HG02678 (cell line): Measurements from ENCODE around the gene BOD1L1.

Source experiments
- ATAC-seq: cut with Tn5 transposase; IDR thresholded peaks from one replicate; pipeline ENCODE4 v1.9.1; 2021; ENCODE audit warnings: mild to moderate bottlenecking, moderate library complexity; ENCODE audit not compliant: unreplicated experiment

BOD1L1 gene

DNA sequence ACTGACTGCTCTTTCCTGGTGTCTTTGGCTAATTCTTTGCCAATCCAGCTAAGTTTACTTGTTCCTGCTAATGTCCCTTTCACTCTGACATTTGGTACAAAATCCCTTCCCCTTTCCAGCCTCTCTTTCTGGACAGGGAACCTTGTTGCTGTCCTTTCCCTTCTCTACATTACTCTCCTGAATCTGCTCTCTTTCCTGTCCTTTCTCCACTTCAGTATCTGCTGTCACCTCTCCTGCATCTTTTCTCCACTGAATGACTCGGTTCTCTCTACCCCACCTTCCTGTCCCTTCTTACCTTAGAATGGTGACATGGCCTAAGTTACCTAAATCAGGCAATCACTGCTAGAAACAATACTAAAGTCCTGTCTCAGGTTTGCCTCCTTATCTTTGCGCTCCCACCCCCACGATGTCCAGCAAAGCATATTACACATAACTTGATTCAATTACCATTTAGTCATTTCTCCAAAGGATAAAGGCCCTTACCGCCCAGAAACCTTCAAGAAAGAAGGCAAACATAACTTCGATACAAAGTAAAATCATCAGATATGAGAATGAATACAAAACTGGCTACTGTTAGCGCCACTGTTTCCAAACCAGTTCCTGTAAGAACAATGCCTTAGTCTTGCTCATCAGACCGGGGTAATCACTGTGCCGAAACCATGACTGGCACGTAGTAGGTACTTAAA lies 890 bp downstream of the BOD1L1 start:
- ATAC-seq = no peak

DNA sequence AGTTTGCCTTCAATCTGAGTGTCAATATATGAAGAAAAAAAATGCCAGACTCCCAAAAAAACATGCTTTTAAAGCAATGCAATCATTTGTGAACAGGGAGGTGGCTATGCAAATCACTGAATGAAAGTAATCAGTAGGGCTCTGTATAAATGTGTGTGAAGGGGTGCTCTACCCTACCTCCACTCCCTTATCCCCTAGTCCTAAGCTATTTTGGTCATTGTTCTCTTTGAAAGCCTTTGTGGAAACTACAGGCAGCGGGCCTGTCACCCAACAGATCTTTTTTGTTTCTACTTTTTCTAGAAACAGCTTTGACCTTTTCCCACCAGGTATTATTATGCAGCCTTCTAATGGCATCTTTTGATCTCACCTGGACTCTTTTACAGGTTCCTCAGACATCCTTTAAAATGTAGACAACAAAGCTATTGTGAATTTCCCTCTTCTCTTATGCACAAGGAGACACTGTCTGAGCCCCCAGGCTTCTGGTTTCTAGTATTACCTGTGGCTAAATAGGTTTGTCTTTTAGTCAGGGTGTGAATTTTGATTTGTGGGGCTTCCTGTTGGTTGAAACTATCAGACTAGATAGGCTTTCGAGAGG lies 9.2 kb downstream of the BOD1L1 start:
- no peak for ATAC-seq

DNA sequence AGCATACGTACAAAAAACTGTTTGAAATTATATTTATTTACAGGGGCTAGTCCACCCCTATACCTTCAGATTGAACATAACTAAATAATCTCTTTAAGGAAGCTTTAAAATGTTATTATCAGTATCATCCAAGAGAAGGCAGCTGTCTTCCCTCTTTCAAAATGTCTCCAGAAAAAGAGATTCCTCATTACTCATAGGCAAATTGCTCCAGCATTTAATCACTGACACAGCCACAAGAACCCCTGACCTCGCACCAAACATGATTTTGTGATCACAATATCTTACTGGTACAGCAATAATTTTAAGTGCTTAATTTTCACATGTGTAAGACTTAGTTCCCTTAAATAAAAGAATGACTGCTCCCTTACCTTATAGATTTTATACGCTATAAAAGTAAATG lies 9.7 kb downstream of the BOD1L1 start:
- ATAC-seq = no peak

DNA sequence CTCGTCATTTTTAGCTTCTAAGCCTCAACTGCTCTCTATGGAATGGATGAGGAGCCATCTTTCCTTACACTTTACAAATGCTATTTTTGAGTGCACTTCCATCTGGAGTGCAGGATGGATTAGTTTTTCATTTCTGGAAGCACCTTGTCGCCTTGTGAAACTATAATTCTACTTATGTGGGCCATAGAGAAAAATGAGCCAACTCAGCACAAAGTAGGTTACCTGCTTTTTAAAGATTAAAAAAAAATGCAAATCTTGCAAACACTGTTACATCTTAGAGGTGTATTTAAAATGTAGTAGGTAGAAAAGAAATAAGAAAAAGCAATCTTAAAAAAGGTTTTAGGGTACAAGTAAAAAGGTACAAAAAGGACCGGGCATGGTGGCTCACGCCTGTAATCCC lies 10.9 kb downstream of the BOD1L1 start:
- ATAC-seq = no peak

GRCh38 chr4:13615161-13615560 lies 12.4 kb downstream of the BOD1L1 start:
- peak; percentile 56 for ATAC-seq

GRCh38 chr4:13612569-13612968 lies 15.0 kb downstream of the BOD1L1 start:
- no peak for ATAC-seq

- peak; percentile 96 for ATAC-seq
Observed at GRCh38 chr4:13611283-13611842, 16.2 kb downstream of the BOD1L1 start.

GRCh38 chr4:13605330-13605729 lies 22.2 kb downstream of the BOD1L1 start:
- no peak for ATAC-seq

- ATAC-seq = no peak
Observed at GRCh38 chr4:13601848-13602247, 25.7 kb downstream of the BOD1L1 start.

DNA sequence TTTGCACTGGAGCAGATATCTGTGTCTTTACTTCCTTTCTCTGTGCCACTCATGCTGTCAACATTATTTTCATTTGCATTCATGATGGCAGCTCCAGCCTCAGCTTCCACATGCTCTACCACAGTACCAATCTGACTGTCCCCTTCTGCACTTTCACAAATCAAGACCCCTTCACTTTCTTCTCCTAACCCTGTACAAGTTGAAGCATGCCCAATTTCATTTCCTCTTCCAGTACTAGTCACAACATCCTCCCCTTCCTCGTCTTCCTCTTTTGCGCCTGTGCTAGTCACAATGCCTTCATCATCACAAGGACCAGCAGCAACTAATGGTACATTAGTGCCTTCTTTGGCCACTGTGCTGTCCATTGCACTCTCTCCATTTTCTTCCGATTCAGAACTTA lies 26.5 kb downstream of the BOD1L1 start:
- ATAC-seq = peak; percentile 61

DNA sequence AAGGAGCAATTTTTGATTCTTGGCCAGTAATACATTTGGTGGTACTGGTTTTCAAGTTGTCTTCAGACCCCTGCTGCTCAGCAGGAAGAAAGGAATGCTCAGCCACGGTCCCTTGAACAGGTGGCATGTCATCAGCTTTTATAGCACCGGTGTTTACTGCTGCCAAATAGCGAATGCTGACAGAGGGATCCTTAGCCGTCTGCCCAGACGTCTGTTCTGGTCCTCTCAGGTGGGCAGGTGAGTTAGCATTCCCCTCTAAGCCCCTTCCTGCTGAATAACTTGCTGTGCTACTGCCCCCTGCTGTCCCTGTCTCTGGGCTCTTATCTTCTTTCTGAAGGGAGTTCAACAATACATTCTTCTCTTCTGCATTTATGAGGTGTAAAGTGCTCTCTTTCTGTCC lies 28.4 kb downstream of the BOD1L1 start:
- ATAC-seq = no peak

DNA sequence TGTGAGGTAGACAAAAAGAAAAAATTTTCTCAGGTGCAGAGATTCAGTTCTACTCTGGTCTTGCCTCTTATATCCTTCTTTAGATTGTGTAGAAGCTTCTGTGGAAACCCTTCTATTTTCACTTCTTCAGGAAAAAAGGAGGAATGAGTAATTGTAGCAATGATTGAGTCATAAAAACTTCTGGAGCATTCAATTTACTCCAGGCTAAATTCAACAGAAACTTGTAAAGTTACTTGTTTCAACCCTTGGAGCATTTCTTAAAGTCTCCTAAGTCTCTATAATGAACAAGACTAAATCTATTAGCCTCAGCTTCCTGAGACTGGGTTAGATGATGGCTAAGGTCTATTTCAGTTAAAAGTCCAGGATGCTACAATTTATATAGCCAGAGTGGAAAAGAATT lies 29.9 kb downstream of the BOD1L1 start:
- ATAC-seq = no peak

DNA sequence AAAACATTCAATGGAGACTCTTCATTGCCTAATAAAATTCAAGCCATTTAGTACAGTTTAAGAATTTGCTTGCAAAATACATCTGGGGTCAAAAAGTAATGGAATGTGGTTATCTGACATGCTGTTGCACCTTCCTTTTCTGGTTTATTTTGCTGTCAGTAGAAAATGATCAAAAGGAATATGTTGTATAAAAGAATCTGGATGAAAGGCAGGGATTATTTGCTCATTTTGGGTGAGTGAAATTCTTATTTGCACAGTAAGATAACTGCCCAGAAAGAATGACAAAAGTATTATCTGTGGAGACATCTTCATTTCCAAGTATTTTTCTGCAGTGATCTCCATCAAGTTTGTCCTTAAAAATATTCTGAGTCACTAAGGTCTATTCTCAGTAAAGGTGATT lies 30.4 kb downstream of the BOD1L1 start:
- no peak for ATAC-seq

DNA sequence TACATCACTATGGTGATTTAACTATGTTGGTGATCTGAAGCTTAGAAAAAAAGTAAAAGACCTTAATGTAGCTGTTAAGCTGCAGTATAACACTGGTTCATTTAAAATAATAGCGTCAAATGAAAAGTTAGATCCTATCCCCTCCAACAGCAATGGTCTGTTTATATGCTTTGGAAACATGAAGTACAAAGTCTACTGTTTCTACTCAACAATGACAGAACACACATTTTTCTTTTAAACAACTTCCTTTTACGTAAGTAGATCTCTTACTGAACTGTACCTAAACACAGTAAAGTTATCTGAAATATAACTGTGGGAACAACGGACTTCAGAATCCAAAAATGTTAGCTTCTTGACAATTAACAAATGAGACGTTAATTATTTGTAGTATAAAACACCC lies 35.3 kb downstream of the BOD1L1 start:
- ATAC-seq = no peak

GRCh38 chr4:13590766-13591165 lies 36.8 kb downstream of the BOD1L1 start:
- ATAC-seq = no peak

- ATAC-seq = no peak
Observed at GRCh38 chr4:13588954-13589353, 38.6 kb downstream of the BOD1L1 start.

- ATAC-seq = no peak
Observed at GRCh38 chr4:13584481-13584880, 43.0 kb downstream of the BOD1L1 start.

DNA sequence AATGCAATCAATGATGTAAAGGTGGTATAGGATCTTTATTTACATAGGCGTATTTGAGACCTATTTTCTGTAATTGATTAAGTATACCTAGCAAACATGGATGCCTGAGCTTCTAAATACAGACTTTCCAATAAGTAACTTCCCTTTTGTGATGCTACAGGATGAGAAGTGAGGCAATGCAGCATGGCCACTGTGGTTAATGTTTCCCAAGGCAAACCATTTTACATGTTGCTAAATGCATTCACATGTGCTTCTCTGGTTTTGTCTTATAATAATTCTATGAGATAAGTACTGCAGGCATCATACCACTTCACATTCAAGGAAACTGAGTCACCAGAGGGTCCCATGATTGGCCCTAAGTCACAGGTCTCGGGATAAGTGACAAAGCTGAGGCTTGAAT lies 47.5 kb downstream of the BOD1L1 start:
- no peak for ATAC-seq

GRCh38 chr4:13577660-13578059 lies 49.9 kb downstream of the BOD1L1 start:
- no peak for ATAC-seq

- ATAC-seq = no peak
Observed at GRCh38 chr4:13570916-13571315, 56.6 kb downstream of the BOD1L1 start.

GRCh38 chr4:13567125-13567524 lies 60.4 kb downstream of the BOD1L1 start:
- no peak for ATAC-seq

DNA sequence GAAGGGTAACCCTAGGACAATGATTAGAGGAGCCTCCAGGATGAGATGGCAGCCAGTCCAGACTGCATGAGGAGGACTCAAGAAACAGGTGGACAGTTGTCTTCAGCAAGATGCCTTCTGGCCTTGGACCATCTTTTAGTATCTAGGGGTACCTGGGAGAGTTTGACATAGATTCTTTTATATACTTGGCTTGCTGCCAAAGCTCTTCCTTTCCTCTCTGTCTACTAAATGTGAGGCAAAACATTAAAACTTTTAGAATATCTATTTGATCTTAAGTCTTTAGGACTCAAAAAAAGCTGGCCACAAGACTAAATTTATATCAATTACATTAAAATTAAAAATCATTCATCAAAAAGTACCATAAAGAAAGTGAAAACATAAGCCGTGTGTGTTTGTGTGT lies 64.6 kb downstream of the BOD1L1 start:
- ATAC-seq = no peak

DNA sequence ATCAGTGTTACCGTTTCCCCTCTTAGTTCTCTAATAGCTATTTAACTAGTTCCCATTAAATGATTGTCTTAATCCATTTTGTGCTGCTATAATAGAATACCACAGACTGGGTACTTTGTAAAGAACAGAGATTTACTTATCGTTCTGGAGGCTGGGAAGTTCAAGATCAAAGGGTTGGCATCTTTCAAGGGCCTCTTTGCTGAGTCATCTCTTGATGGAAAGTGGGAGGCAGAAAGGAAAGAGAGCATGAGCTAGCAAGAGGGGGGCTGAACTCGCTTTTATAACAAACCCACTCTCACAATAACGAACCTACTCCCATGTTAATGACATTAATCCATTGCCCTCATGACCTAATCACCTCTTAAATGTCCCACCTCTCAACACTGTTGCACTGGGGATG lies 65.9 kb downstream of the BOD1L1 start:
- ATAC-seq = no peak
